Parathyroid adenoma (tissue), 2 donors: ENCODE results near the gene COL15A1.

ENCODE experiments used
- H2AFZ ChIP-seq: fragments of 300-600 bp; sonication (generic); one replicate; pipeline ENCODE4 v1.7.0; 2017; ENCODE audit warnings: antibody characterized with exemption, mild to moderate bottlenecking
- H3K27ac ChIP-seq: fragments of 300-600 bp; sonication (generic); one replicate; pipeline ENCODE4 v1.7.0; 2017
- H3K27me3 ChIP-seq: fragments of 300-600 bp; sonication (generic); one replicate; pipeline ENCODE4 v1.7.0; 2017; ENCODE audit warnings: low read length; ENCODE audit not compliant: control insufficient read depth, insufficient read depth
- H3K36me3 ChIP-seq: fragments of 300-600 bp; sonication (generic); one replicate; pipeline ENCODE4 v1.7.0; 2017; ENCODE audit warnings: low read length; ENCODE audit not compliant: control insufficient read depth, insufficient read depth
- H3K4me1 ChIP-seq: fragments of 300-600 bp; sonication (generic); one replicate; pipeline ENCODE4 v1.7.0; 2017; ENCODE audit warnings: control low read depth
- H3K4me2 ChIP-seq: fragments of 300-600 bp; sonication (generic); one replicate; pipeline ENCODE4 v1.7.0; 2017; ENCODE audit warnings: low read length
- H3K4me3 ChIP-seq: fragments of 300-600 bp; sonication (generic); one replicate; pipeline ENCODE4 v1.7.0; 2017; ENCODE audit warnings: low read depth, low read length
- H3K79me2 ChIP-seq: fragments of 300-600 bp; sonication (generic); one replicate; pipeline ENCODE4 v1.7.0; 2017; ENCODE audit warnings: control low read depth
- H3K9ac ChIP-seq: fragments of 300-600 bp; sonication (generic); one replicate; pipeline ENCODE4 v1.7.0; 2017; ENCODE audit warnings: mild to moderate bottlenecking
- H3K9me3 ChIP-seq: fragments of 300-600 bp; sonication (generic); one replicate; pipeline ENCODE4 v1.7.0; 2017; ENCODE audit warnings: low read length; ENCODE audit not compliant: control insufficient read depth
- CTCF ChIP-seq: fragments of 300-600 bp; sonication (generic); IDR thresholded peaks from one replicate; pipeline ENCODE4 v1.7.0; 2017; ENCODE audit warnings: antibody characterized with exemption, mild to moderate bottlenecking
- donor health status: primary hyperparathyroidism.

Gene COL15A1

GRCh38 chr9:99112750-99113413, 169.2 kb downstream of the COL15A1 start:
- H3K4me3 ChIP-seq: no peak overlapping the region
- no peak overlapping the region for H3K9ac ChIP-seq
- no peaks in the 10 kb centered on the region for H3K36me3 ChIP-seq
- TF ChIP-seq CTCF: no peak
- peaks cover 3% of the 10 kb centered on the region for H3K4me1 ChIP-seq
- no peaks in the 10 kb centered on the region for H3K9me3 ChIP-seq
- H3K4me2 ChIP-seq: no peak overlapping the region
- no peak overlapping the region for H2AFZ ChIP-seq
- H3K27me3 ChIP-seq: no peaks in the 10 kb centered on the region
- H3K79me2 ChIP-seq: peaks cover 3% of the 10 kb centered on the region
- no peak overlapping the region for H3K27ac ChIP-seq

- H3K4me2 ChIP-seq: no peak overlapping the region
- no peaks in the 10 kb centered on the region for H3K9me3 ChIP-seq
- no peak for TF ChIP-seq CTCF
- H3K36me3 ChIP-seq: no peaks in the 10 kb centered on the region
- peaks cover 3% of the 10 kb centered on the region for H3K79me2 ChIP-seq
- H3K9ac ChIP-seq: no peak overlapping the region
- no peak overlapping the region for H3K4me3 ChIP-seq
- H3K4me1 ChIP-seq: peaks cover 3% of the 10 kb centered on the region
- no peaks in the 10 kb centered on the region for H3K27me3 ChIP-seq
- no peak overlapping the region for H2AFZ ChIP-seq
- no peak overlapping the region for H3K27ac ChIP-seq
Measured at GRCh38 chr9:99113414-99114048, 169.8 kb downstream of the COL15A1 start.

- Histone ChIP-seq H3K36me3 (no peaks in the 10 kb centered on the region), H3K4me3 (no peak overlapping the region), H3K27me3 (no peaks in the 10 kb centered on the region), H3K9me3 (no peaks in the 10 kb centered on the region), H3K79me2 (peaks cover 8% of the 10 kb centered on the region), H3K9ac (no peak overlapping the region), H3K4me1 (peaks cover 3% of the 10 kb centered on the region), H3K27ac (no peak overlapping the region), H3K4me2 (no peak overlapping the region), H2AFZ (no peak overlapping the region)
- TF ChIP-seq CTCF: no peak
Measured at GRCh38 chr9:99114049-99114440, 170.3 kb downstream of the COL15A1 start.

- Histone ChIP-seq H3K4me3 (no peak overlapping the region), H3K4me2 (no peak overlapping the region), H3K9ac (no peak overlapping the region), H3K4me1 (peaks cover 3% of the 10 kb centered on the region), H3K36me3 (no peaks in the 10 kb centered on the region), H3K79me2 (peaks cover 8% of the 10 kb centered on the region), H3K27me3 (no peaks in the 10 kb centered on the region), H3K27ac (no peak overlapping the region), H3K9me3 (no peaks in the 10 kb centered on the region), H2AFZ (no peak overlapping the region)
- TF ChIP-seq CTCF: no peak
Measured at GRCh38 chr9:99114846-99115500, 171.3 kb downstream of the COL15A1 start.
